Peyer's patch (tissue), 4 donors: ENCODE data around the gene HOXB5.

Source experiments
- CTCF ChIP-seq, 6 experiments: fragments of 450-650 bp in 4 of 6; fragments of 200-600 bp in 2 of 6; sonication (generic) in 1 of 6; IDR thresholded peaks; one replicate each; pipeline ENCODE4 v1.5.1; 2017 to 2019; ENCODE audit warnings: antibody characterized with exemption in 6 of 6, mild to moderate bottlenecking in 3 of 6, moderate library complexity in 1 of 6
- POLR2A ChIP-seq, 2 donors: fragments of 450-650 bp; IDR thresholded peaks; one replicate each; pipeline ENCODE4 v1.5.1; 2017; ENCODE audit warnings: antibody characterized with exemption in 2 of 2, mild to moderate bottlenecking in 2 of 2, moderate library complexity in 2 of 2

GRCh38 chr17:48575066-48575582 is 18.5 kb downstream of the HOXB5 start:
- TF ChIP-seq CTCF (IDR thresholded peaks at IDR 0.05) (no peak), POLR2A (IDR thresholded peaks at IDR 0.05) (no peak)
